ENCODE results near the gene BICC1.

Gene BICC1

DNA sequence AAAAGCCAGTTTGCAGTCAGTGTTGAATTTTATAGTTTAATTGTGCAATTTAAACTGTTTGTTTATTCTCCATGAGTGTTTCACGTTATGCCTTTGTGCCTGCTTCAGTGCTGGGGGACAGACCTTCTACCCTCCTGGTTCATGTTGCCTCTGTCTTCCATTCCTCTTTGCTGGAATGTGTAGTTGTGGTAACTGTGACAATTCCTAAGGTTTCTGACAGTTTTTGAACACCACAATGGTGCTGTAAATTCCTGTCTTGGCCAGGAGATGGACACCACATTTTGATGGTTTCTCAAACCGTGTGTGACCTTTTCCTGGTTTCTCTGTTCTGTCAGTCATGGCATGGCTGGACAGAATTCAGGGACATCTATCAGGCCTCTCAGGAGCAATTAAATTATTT is 201.7 kb downstream of the BICC1 start:
- TF ChIP-seq, protein P1, sequence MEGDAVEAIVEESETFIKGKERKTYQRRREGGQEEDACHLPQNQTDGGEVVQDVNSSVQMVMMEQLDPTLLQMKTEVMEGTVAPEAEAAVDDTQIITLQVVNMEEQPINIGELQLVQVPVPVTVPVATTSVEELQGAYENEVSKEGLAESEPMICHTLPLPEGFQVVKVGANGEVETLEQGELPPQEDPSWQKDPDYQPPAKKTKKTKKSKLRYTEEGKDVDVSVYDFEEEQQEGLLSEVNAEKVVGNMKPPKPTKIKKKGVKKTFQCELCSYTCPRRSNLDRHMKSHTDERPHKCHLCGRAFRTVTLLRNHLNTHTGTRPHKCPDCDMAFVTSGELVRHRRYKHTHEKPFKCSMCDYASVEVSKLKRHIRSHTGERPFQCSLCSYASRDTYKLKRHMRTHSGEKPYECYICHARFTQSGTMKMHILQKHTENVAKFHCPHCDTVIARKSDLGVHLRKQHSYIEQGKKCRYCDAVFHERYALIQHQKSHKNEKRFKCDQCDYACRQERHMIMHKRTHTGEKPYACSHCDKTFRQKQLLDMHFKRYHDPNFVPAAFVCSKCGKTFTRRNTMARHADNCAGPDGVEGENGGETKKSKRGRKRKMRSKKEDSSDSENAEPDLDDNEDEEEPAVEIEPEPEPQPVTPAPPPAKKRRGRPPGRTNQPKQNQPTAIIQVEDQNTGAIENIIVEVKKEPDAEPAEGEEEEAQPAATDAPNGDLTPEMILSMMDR (IDR thresholded peaks at IDR 0.05; ENCODE audit: low read depth, low read length), result no peak
- no peak for DNase-seq

GRCh38 chr10:58715061-58715460 is 202.4 kb downstream of the BICC1 start:
- no peak overlapping the region for H3K4me3 ChIP-seq (ENCODE audit: low read depth, low read length)
- H3K27me3 ChIP-seq, result no peaks in the 10 kb centered on the region
- no peaks in the 10 kb centered on the region for H3K36me3 ChIP-seq
- no peak for DNase-seq
- no peaks in the 10 kb centered on the region for H3K9me3 ChIP-seq
- TF ChIP-seq, protein P1 (IDR thresholded peaks at IDR 0.05; ENCODE audit: low read depth, low read length), result no peak
- peaks cover 4% of the 10 kb centered on the region; the same call in 1 of the 2 replicates for H3K4me1 ChIP-seq

More for the DNA sequence above, 201.7 kb downstream of the BICC1 start:
- no peaks in the 10 kb centered on the region for H3K9me3 ChIP-seq
- H3K36me3 ChIP-seq, result no peaks in the 10 kb centered on the region
- no peak overlapping the region for H3K4me3 ChIP-seq (ENCODE audit: low read depth, low read length)
- 0 out of 2 replicates have a peak, but pooled peaks cover 4% of the 10 kb centered on the region for H3K4me1 ChIP-seq
- H3K27me3 ChIP-seq, result no peaks in the 10 kb centered on the region

GRCh38 chr10:58718596-58718995 is 205.9 kb downstream of the BICC1 start:
- no peak for DNase-seq
- TF ChIP-seq, protein P1 (IDR thresholded peaks at IDR 0.05; ENCODE audit: low read depth, low read length), result no peak
- H3K27me3 ChIP-seq, result no peaks in the 10 kb centered on the region

GRCh38 chr10:58721601-58722281 is 209.1 kb downstream of the BICC1 start:
- no peaks in the 10 kb centered on the region; the same call in 1 of the 2 replicates for H3K4me1 ChIP-seq
- H3K9me3 ChIP-seq, result no peaks in the 10 kb centered on the region
- no peak overlapping the region for H3K4me3 ChIP-seq (ENCODE audit: low read depth, low read length)
- no peaks in the 10 kb centered on the region for H3K27me3 ChIP-seq
- no peaks in the 10 kb centered on the region for H3K36me3 ChIP-seq
- DNase-seq, result no peak
- TF ChIP-seq, protein P1 (IDR thresholded peaks at IDR 0.05; ENCODE audit: low read depth, low read length), result no peak

More at GRCh38 chr10:58718596-58718995, 205.9 kb downstream of the BICC1 start:
- Histone ChIP-seq H3K4me1 (no peaks in the 10 kb centered on the region; the same call in 1 of the 2 replicates), H3K9me3 (no peaks in the 10 kb centered on the region), H3K36me3 (no peaks in the 10 kb centered on the region), H3K4me3 (ENCODE audit: low read depth, low read length) (no peak overlapping the region)

- no peak for DNase-seq
- Histone ChIP-seq H3K4me1 (no peaks in the 10 kb centered on the region; the same call in 1 of the 2 replicates), H3K36me3 (no peaks in the 10 kb centered on the region), H3K27me3 (no peaks in the 10 kb centered on the region), H3K9me3 (no peaks in the 10 kb centered on the region), H3K4me3 (ENCODE audit: low read depth, low read length) (no peak overlapping the region)
- TF ChIP-seq, protein P1 (IDR thresholded peaks at IDR 0.05; ENCODE audit: low read depth, low read length), result no peak
Measured at GRCh38 chr10:58723186-58723585, 210.5 kb downstream of the BICC1 start.

DNA sequence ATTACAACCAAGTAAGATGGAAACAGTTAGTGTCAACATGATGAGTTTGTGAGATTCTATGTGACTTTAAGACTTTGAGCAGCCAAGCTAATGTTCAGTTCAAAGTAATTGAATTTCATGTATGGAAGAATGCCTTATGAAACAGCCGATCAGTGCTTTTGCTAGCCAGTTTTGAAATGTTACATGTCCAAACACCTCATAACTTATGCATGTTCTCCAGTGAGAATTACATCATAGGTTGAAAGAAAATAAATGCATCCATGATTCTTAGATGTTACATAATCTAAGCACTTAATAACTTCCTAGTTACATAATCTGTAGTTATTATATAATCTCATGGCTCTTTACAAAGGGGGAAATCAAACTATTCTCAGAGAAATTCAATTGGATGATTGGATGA is 211.3 kb downstream of the BICC1 start:
- no peaks in the 10 kb centered on the region; the same call in 1 of the 2 replicates for H3K4me1 ChIP-seq
- H3K4me3 ChIP-seq (ENCODE audit: low read depth, low read length), result no peak overlapping the region
- no peaks in the 10 kb centered on the region for H3K27me3 ChIP-seq
- no peaks in the 10 kb centered on the region for H3K36me3 ChIP-seq
- DNase-seq, result no peak
- TF ChIP-seq, protein P1 (IDR thresholded peaks at IDR 0.05; ENCODE audit: low read depth, low read length), result no peak
- H3K9me3 ChIP-seq, result no peaks in the 10 kb centered on the region
